KG1 (cell line): ENCODE results near the gene GNAQ.

Experiments
- DNase-seq: peaks from one replicate; lab custom pipeline; 2025; lab: John Stamatoyannopoulos, UW

GNAQ gene

DNA sequence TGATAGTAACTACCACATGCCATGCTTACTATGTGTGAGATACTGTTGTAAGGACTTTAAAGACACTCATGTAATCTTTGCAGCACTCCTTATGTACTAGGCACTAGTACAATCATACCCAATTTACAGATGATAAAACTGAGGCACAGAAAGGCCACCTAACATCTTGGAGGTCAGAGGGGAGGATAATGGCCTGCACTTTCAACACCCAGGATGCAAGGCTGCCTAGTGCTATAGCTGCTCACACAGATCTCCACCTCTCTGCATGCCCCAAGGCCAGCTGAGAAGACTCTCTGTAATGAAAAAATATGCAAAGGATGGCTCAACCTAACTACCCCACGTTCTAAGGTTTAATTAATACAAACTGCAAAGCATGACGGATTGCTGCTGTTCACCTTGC lies 57.2 kb downstream of the GNAQ start:
- no peak for DNase-seq

DNA sequence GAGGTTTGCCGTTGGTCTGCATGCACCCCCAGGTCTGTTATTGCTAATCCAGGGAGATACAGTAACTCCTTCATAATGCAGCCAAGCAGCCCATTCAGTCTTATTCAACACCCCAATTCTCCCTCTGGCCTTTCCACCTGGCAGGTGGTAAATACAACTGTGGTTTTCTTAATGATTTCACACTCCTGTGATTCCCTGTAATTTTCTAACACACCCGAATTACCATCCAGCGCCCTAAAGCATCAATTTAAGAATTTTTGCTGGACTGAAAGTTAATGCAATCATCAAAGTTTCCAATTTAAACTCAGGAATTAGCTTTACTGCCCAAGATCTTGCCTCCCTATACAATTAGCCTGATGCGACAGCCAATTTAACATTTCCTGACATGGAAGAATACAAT lies 62.5 kb downstream of the GNAQ start:
- no peak for DNase-seq

DNA sequence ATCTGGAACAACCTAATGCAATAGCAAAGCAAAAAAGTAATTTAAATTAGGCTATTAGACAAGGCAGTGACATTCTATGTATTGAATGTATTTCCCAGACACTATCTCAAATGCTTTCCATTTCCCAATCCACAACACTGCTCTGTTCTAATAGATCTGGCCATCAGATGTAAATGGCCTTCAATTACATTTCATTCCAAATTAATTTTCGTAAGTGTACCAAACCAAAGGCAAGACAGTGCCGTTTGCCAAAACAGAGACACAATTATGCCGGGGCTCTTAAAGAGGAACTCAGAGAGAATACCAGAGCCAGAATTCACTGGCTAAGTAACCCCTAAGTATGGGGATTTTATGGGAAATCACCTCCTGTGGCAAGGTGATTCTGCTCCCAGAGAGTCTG lies 63.1 kb downstream of the GNAQ start:
- DNase-seq, result no peak

DNA sequence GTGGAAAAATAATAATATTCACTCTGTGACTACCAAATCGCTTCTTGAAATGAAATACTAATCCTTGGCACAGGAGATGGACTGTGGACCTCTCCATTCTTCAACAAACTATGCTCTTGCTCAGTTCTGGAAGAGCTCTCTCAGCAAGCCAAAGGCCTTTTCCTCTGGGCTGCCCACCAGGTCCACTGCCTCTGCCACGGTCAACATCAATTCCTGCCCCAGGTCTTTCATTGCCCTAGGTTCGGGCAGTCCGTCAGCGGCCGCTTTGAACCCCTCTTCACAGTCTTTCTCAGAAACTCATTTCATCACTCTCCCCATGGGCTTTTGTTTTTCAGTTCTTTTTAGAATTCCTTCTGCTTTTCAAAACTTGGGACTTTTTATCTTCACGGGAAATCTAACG lies 64.9 kb downstream of the GNAQ start:
- DNase-seq, result no peak

DNA sequence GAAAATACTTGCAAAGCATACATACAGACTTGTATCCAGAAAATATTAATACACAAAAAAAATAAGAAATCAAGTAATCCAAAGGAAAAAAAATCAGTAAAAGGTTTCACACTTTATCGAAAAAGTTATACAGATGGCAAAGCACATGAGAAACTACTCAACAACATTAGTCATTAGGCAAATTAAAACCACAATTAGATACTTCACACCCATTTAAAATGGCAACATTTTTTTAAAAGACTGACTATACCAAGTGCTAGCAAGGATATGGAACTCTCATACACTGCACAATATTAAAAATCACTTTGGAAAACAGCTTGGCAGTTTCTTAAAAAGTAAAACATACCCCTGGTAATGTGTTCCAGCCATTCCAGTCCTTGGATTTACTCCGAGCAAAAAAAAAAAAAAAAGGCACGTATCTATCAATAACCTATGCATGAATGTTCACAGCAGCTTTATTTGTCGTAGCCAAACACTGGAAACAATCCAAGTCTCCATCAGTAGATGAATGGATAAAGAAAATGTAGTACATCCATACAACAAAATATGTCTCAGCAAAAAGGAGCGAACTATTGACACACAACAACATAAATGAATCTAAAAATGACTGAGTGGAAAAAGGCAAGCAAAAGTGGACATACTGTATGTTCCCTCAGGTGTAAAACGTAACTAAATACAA lies 66.0 kb downstream of the GNAQ start:
- no peak for DNase-seq

DNA sequence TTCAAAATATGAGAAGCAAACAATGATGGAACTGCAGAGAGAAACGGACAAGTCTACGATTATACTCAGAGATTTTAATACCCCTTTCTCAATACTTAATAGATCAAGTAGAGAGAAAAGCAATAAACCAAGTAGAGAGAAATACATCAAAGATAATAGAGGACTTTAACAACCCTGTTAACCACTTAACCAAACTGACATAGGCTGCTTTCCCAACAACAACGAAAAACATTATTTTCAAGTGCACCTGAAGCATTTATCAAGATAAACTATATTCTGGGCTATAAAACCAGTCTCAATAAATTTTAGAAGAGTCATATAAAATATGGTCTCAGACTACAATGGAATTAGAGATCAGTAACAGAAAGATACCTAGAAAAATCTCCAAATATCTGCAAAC lies 67.4 kb downstream of the GNAQ start:
- no peak for DNase-seq

DNA sequence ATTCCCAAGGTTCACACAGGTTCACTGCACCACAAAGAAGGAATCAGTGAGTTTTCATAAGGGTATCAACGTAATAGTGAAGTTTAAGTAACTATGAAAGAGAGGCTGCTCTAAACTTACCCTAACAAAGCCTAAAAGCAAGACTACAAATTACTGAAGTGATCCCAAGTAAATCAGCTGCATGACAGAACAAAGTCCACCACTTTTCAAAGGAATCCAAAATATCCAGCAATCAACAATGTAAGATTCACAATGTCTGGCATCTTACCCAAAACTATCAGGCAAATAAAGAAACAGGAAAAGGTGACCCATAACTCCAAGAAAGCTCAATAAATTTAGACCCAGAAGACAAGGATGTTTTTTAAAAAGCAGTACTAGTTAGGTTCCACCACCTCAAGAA lies 70.1 kb downstream of the GNAQ start:
- no peak for DNase-seq

DNA sequence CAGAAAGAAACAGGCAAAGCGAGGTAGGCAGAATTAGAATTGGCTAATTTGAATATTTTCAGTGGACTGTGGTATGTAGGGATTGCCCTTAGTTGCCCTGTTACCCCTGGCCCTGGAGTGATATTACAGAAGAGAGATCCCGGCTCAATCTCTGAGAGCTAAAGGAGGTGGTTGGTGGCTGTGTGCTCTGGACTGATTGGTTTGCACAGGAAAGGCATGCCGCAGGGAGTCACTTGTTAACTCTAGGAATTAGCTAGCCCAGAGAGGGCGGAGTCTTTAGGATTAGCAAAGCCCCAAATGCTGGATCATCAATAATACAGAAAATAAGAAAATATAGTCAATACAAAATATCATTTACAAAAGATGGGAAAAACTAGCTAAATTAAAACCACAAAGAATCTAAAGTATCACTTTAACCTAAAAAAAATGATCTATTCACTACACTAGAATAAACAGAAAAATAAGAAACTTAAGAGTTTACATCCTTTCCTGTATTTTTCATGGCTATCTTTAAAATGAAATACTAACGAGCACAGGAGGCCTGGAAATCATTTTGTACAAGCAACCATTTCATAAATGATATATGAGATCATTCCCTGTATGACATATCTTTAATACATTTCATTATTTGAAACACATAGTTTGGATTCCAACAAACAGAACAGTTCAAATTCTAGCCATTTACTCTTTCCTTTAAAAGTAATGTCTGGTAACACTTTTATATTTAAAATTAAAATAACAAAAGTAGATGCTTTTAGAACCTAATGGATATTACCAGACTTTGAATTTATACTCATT lies 71.1 kb downstream of the GNAQ start:
- no peak for DNase-seq

DNA sequence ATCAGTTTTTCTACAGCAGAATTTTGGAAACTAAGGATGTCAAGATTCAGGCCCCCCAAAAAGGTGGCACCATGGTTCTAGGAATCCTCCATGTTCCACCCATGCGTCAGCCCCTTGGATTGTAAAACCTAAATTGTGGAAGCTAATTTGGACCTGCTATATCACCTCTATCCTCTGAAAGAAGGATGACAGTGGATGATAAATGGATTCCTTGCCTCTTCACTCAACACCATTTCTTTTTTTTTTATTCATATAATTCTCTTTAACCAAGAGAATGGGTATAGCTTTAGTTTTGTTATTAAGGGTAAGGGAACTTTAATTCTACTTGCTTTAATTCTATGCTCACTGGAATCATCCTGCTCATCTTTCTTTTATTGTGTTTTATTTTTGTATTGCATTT lies 71.8 kb downstream of the GNAQ start:
- no peak for DNase-seq

DNA sequence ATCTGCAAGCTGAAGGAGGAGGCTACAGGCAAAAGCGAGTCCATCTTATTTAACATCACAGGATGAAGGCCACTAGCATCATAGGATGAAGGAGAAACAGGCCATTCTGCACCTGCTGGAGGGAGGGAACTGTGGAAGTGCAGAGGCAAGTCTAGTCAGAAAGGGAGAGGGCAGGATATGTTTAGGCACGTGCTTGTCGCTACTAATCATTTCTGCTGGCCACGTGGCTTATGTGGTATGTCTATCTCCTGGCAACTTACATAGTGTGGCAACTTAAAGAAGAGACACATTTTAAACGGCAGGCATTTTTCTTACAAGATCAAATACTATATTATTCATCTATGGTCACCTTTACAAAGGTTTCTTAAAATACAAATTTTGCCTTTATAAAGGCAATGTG lies 74.0 kb downstream of the GNAQ start:
- no peak for DNase-seq

DNA sequence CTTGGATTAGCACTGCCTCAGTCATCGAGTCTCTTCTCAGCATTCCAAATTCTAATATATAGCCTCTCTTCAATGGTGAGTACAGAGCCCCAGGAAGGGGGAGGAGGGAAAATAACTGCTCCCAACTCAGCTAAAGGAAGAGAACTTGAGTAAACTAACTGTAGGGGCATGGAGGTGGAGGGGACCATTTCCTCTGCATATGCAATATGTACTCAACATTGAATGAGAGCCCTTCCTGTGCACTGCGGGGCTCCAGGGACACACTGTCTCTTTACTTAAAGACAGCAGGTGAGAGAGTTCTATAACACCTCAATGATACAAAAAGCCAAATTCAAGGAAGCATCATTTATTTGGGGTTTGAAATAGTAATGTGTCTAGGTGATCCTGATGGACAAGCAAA lies 75.1 kb downstream of the GNAQ start:
- no peak for DNase-seq

DNA sequence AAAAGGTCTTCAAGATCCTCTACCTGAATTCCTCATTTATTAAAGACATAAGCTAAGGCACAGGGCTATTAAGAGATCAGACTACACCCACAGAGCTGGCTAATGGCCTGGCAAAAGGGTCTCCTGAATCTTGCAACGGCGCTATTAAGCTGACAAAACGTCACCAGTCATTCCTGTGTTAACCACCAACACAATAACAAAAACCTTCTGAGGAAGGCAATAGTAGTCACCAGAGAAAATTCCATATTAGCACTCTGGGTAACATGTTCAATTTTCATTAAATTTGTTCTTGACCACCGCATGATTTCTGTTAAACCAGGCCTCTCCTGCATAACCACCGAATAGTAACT lies 77.0 kb downstream of the GNAQ start:
- DNase-seq, result no peak

DNA sequence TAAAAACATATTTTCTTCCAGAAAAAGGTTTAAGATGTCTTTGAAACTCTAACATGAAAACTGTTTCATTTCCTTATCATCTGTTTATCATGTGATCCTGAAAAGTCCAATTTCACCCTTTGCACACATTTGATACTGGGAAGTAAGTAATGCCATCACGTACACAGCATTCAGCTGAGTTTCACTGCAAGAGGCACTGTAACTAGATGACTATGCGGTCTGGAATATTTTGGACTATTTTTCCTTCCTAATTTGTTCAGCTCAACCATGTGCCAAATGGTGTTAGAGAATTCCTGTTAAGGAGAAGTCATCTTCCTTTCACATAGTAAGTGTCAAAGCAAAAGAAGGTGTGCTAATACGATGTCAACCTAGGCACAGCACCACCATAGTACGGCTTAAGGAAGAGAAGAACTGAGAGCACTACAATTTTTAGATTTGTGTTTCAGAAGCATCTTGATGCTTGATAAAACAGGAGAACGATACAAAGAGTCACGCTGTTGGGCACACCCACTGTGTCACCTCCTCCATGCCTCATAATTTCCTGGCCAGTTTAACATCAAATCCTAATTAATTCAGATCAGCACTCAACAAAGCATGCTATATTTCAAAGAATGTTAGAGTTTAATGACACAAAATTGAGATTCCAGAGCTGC lies 77.5 kb downstream of the GNAQ start:
- DNase-seq, result no peak

DNA sequence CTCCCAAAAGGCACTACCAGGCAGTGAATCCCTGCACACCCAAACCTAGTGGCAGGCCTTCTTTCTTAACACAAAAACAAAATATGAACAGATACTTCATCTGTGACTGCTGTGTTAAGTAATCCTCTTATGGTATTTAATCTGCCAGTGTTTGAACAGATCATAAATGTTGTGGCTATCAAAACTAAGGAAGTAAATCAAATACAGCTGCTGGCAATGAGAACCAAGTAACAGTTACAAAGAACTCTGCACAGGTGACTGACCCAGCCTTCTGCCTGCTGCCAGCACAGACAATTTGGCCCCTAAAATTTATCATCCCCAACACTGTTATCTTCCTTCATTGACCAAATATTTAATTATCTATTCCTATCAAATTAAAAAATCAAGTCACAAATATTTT lies 78.0 kb downstream of the GNAQ start:
- DNase-seq, result no peak

DNA sequence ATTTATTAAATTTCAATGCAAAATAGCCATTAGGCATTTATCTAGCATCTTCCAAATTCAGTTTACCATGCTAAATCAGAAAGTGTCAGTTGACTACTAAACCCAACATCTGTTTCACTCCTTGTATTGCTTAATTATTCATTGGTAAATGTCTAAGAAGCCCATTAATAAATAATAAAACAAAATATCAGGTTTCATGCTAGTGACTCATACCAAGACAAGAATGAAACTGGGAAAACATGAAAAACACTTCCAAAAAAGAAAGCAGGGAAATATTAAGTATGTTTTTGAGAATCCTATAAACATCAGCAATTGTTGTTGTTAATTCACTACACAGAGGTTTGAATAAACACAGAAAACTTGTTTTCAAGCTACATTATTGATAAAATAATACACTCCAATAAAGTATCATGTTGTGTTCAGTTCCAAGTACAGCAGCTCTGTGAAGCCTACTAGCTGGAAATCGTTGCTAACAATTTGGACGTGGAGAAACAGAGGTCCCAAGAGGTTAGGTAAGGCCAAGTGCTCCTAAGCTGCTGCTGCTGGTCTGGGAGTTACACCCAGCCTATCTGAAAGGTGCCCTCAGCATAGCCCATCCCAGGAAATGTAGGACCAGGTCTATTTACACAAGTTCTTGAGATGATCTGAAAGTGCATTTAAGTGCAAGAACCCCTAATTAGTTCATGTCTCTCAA lies 78.8 kb downstream of the GNAQ start:
- no peak for DNase-seq

DNA sequence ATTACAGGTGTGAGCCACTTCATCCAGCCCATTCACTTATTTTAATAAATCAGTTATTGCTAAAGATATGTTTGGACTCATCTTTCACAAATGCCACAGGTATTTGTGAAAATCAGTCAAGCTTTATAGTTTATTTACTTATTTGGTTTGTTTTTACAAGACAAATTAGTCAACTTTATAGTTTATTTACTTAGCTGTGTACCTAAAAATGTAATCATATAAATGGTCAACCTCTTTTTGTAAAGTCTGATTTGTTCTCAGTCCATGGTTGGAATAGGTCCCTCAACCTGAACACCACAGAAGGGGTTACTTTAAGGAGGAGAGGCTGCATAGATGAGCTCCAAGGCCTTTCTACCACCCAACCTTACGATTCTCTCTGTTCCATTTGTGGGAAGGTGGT lies 80.2 kb downstream of the GNAQ start:
- DNase-seq, result no peak

DNA sequence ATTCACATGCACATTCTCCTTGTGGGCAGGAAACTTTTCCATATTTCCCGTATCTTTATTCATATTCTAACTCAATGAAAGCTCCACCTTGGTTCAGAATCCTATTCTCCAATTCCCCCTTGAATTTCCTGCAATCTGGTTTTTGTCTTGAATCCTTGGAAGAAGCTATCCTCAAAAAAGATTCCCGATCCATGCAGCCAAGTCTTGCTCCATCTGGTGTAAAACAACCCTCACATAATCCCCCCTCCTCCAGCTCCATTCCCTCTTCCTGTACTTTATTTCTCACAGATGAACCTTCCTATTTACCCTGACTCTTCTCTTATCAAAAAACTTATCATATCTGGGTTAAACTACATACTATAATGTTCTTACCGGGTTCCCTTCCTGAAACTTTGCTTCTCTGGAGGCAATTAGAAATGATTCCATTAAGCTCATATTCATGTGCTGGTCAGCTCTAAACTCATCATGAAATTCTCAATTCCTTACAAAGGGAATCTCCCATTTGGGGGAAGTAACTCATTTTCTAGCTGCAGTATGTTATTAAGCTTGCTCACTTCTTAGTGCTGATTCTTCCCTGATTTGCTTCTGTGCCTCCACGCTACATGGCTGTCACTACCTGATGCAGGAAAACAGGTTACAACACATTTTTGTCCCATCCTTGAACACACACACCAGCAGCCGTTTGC lies 81.7 kb downstream of the GNAQ start:
- no peak for DNase-seq

DNA sequence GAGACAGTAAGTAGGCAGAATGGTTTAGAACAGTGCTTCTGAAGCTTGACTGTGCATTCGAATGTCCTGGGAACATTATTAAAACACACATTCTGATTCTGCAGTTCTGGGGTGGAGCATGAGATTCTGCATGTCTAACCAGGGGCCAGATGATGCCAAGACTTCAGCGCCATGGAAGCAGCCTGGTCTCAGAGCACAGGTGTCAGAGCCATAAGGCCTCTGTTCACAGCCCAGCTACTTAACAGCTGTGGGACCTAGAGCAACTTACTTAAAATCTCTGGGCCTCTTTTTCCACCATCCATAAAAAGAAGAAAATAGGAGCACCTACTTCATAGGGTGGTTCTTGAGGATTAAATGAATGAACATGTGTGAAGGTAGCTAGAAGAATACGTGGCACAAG lies 84.0 kb downstream of the GNAQ start:
- DNase-seq, result no peak

DNA sequence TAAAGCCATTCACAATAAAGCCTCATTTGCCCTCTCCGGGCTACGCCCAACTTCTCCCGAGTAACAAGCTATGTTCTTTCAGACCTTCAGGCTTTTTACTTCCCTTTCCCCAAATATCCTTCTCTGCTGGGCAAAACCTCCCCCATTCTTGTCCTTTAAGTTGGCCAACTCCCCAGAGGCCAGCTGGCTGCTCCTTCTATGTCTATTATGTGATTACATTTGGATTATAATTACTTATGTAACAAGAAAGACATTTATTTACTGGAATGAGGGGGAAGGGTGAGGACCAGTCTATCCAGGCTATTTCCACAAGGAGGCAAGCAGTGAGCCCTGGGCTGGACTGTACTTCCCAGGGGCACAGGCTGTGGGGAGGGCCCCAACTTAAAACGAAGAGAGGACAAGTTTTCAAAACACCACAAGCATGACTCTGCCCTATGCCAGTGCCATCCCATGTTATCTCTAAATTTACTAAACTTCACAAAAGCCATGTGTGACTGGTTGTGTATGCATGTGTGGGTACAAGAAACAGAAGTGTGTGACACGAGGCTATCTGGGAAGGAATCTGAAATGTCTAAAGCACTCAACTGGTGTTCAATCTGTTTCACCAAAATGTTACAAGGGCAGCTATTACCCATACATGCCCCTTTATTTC lies 84.5 kb downstream of the GNAQ start:
- DNase-seq, result no peak

DNA sequence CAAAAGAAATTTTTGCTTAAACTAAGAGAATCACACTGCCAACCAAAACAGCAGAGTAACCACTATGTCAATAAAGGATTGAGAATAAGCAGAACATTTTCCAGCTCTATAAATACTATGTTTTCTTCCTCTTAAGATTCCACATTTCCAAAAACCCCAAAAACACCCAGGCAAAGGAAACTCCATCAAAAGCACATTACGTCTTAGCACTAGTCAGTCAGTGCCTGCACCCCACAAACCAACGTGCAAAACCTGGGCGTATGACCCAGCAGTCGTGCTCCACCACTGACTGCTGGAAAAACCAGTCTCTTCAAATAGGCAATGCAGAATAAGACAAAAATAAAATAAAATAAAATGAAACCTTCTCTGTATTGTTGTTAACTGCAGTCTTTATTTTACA lies 85.3 kb downstream of the GNAQ start:
- DNase-seq, result no peak

DNA sequence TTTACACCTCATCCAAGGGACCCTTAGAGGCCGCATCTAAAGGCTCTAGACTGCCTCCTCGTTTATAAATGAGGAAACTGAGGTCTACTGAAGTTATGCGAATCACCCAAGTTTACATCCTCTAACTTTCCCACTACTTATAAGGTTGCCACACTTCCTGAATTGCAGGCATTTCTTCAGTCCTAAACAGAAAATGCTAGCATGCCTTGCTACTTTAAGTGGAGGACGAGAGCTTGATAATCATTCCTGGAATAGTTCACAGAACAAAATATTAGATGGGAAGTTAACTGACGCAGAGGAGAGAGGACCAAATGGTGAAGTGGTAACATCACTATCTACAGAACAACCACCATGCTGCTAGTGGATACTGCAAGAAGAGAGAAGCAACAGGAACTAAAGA lies 85.8 kb downstream of the GNAQ start:
- no peak for DNase-seq
